Kasumi-1 (cell line): Measurements from ENCODE around the gene PSEN1.
A peak's percentile ranks its signal among the peaks of the same experiment; 100 is the strongest.

Source experiments
- DNase-seq, 2 experiments: peaks; one replicate each; lab custom pipeline; 2025; lab: John Stamatoyannopoulos, UW

The PSEN1 gene

GRCh38 chr14:73220634-73221033 lies 84.3 kb downstream of the PSEN1 start:
- no peak for DNase-seq

- no peak for DNase-seq
Observed at GRCh38 chr14:73221945-73222344, 85.6 kb downstream of the PSEN1 start.

- DNase-seq = no peak
Observed at GRCh38 chr14:73223049-73223448, 86.7 kb downstream of the PSEN1 start.

GRCh38 chr14:73225496-73225895 lies 89.2 kb downstream of the PSEN1 start:
- no peak for DNase-seq

- DNase-seq = no peak
Observed at GRCh38 chr14:73227812-73228781, 91.8 kb downstream of the PSEN1 start.

GRCh38 chr14:73230051-73230450 lies 93.7 kb downstream of the PSEN1 start:
- DNase-seq = no peak

GRCh38 chr14:73231981-73232851 lies 95.9 kb downstream of the PSEN1 start:
- DNase-seq = no peak

- DNase-seq = no peak
Observed at GRCh38 chr14:73232984-73233383, 96.7 kb downstream of the PSEN1 start.

- DNase-seq = no peak
Observed at GRCh38 chr14:73233564-73233963, 97.3 kb downstream of the PSEN1 start.

GRCh38 chr14:73234029-73234428 lies 97.7 kb downstream of the PSEN1 start:
- DNase-seq = no peak

- no peak for DNase-seq
Observed at GRCh38 chr14:73234586-73235394, 98.5 kb downstream of the PSEN1 start.

- no peak for DNase-seq
Observed at GRCh38 chr14:73235531-73236155, 99.3 kb downstream of the PSEN1 start.

GRCh38 chr14:73236157-73236556 lies 99.8 kb downstream of the PSEN1 start:
- no peak for DNase-seq

- DNase-seq = no peak
Observed at GRCh38 chr14:73236752-73237218, 100.5 kb downstream of the PSEN1 start.

- no peak for DNase-seq
Observed at GRCh38 chr14:73237219-73237785, 101.0 kb downstream of the PSEN1 start, which contains the start of gene PAPLN. PAPLN (plus strand) TSS chr14:73237506; CDS start chr14:73239779, 2,273 bp downstream.

GRCh38 chr14:73237786-73238423 lies 101.6 kb downstream of the PSEN1 start:
- no peak for DNase-seq

GRCh38 chr14:73238424-73238852 lies 102.1 kb downstream of the PSEN1 start:
- DNase-seq = peak; percentile 24 to 40

- DNase-seq = no peak
Observed at GRCh38 chr14:73238941-73239340, 102.6 kb downstream of the PSEN1 start.

- DNase-seq = no peak
Observed at GRCh38 chr14:73239393-73240241, 103.3 kb downstream of the PSEN1 start.
